ENCODE data around the gene FITM1.

- TF ChIP-seq CTCF (IDR thresholded peaks at IDR 0.05) (no peak), EP300 (IDR thresholded peaks at IDR 0.05) (no peak), POLR2A (IDR thresholded peaks at IDR 0.05) (no peak)
Observed at GRCh38 chr14:24178399-24179178, 48.1 kb downstream of the FITM1 start.
